Stomach (tissue), 19 donors: ENCODE data around the gene SPINK13. TPM values are rescaled to one million over a fixed set of nuclear protein-coding genes. Genes with fewer than 3 reads are reported as not detected.
A peak's percentile ranks its signal among the peaks of the same experiment; 100 is the strongest.

Source experiments
- DNase-seq, 2 donors: peaks; one replicate each; pipeline versions ENCODE4 v3.0.0 to v3.0.0-alpha.2; 2013 to 2019
- H3K27ac ChIP-seq, 5 donors: fragments of 200-600 bp in 4 of 5; sonication (generic) in 4 of 5; one replicate each; pipeline ENCODE4 v1.5.1; 2013 to 2019; ENCODE audit warnings: mild to moderate bottlenecking in 1 of 5, moderate library complexity in 1 of 5
- H3K27me3 ChIP-seq, 3 donors: fragments of 200-600 bp; sonication (generic); one replicate each; pipeline ENCODE4 v1.5.1; 2017 to 2019; ENCODE audit warnings: mixed run types in 1 of 3
- H3K36me3 ChIP-seq, 4 donors: fragments of 200-600 bp; sonication (generic); 1 replicate in 3 of 4; 2 replicates in 1 of 4; pipeline ENCODE4 v1.5.1; 2016 to 2019
- H3K4me1 ChIP-seq, 4 donors: fragments of 200-600 bp; sonication (generic); one replicate each; pipeline ENCODE4 v1.5.1; 2016 to 2019
- H3K4me3 ChIP-seq, 4 donors: fragments of 200-600 bp; sonication (generic) in 3 of 4; one replicate each; pipeline ENCODE4 v1.5.1; 2016 to 2019; ENCODE audit warnings: mild to moderate bottlenecking in 1 of 4
- H3K9me3 ChIP-seq, 4 donors: fragments of 200-600 bp; sonication (generic); one replicate each; pipeline ENCODE4 v1.5.1; 2016 to 2019
- EP300 ChIP-seq: sonication (generic); formaldehyde crosslinking; IDR thresholded peaks from one replicate; pipeline ENCODE4 v1.6.1; 2017; ENCODE audit warnings: antibody characterized with exemption
- POLR2A ChIP-seq, 4 donors: fragments of 450-650 bp; IDR thresholded peaks; one replicate each; pipeline ENCODE4 v1.6.1; 2016; ENCODE audit warnings: antibody characterized with exemption in 4 of 4, control low read depth in 2 of 4, mild to moderate bottlenecking in 1 of 4, moderate library complexity in 1 of 4
- POLR2AphosphoS5 ChIP-seq, 3 donors: sonication (generic); formaldehyde crosslinking; IDR thresholded peaks; one replicate each; pipeline ENCODE4 v1.6.1; 2016; ENCODE audit warnings: antibody characterized with exemption in 3 of 3
- WGBS, 5 donors: extraction: QIAGEN DNeasy Blood & Tissue Kit in 3 of 5; methylation state at CpG; one replicate each; pipeline versions ENCODE4 v1.1.5 to v1.1.7; 2013 to 2018; 5-methylcytosine and 5-hydroxymethylcytosine counted together
- intact Hi-C: fragments of 100-400 bp; cut with DNase I; formaldehyde crosslinking; loops from one replicate; pipeline ENCODE4 v1.15.1; 2023; ENCODE audit warnings: low total_unique reads
- long read RNA-seq, 10 donors: transcript quantifications; one replicate each; lab custom pipeline, GENCODE V29; 2026
- polyA plus RNA-seq, 3 donors: library from polyadenylated mRNA; stranded (reverse); fragments of 200-250 nt; gene quantifications; one replicate each; pipeline ENCODE4 v1.2.3, GENCODE V29; 2013
- total RNA-seq, 5 donors: library from RNA; depleted of rRNA; stranded (reverse); fragments of >200 nt; gene quantifications; one replicate each; pipeline versions ENCODE4 v1.1.0 to v1.2.3, GENCODE V29; 2014 to 2016
- TF ChIP-seq, protein P1 (sequence below), 7 experiments: fragments of 450-650 bp in 4 of 7; fragments of 200-600 bp in 3 of 7; sonication (generic) in 3 of 7; IDR thresholded peaks; one replicate each; pipeline ENCODE4 v1.5.1; 2016 to 2019; ENCODE audit warnings: antibody characterized with exemption in 7 of 7, control low read depth in 2 of 7, mild to moderate bottlenecking in 1 of 7
- donor health status: healthy with polysubstance abuse.
- donor health status: Bipolar disorder and iron deficiency.
- donor health status: healthy.

Gene SPINK13, protein sequence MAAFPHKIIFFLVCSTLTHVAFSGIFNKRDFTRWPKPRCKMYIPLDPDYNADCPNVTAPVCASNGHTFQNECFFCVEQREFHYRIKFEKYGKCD
- 1 to 10 TPM in 1 of 5 donors, not detected in 4; 1.5 TPM for total RNA-seq
- 1 to 10 TPM in 2 of 3 donors, not detected in 1; 1.4 to 9.3 TPM for polyA plus RNA-seq
- long read RNA-seq, donor 1 = 0 reads
- long read RNA-seq, donor 2 = 0 reads
- long read RNA-seq, donor 3 = 0 reads
- long read RNA-seq, donor 4 = 0 reads
- long read RNA-seq, donor 5, partial matches to known transcripts = 0 of 1 reads
- long read RNA-seq, donor 5, other reads (novel, unspliced or antisense) = 0 of 1 reads
- long read RNA-seq, donor 6 = 0 reads
- long read RNA-seq, donor 7 = 0 reads
- long read RNA-seq, donor 8 = 0 reads
- long read RNA-seq, donor 9 = 0 reads
- long read RNA-seq, donor 10 = 0 reads

DNA sequence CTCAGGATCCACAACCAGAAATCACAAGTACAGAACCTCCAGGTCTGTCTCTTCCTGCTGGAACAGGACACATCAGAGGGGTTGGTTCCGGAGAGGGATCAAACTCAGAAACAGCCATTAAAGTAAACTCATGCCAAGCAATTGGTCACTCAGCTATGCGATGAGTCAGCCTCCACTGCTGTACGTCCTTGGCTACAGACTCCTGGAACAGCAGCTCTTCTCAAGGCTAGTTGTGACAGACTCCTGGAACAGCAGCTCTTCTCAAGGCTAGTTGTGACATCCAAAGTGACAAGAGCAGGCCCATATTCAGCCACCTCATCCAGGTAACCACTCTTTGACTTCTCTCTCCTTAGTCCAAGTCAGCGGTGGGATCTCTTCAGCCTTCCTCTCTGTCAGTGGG is at the start of gene SPINK13:
TSS of gene SPINK13 (plus strand) at position 229 of the 400 bp plus-strand sequence. CDS start 1,279 bp downstream, outside the sequence.
- Histone ChIP-seq H3K27ac (no peak within 1 kb of the TSS), H3K36me3 (no peaks in the 10 kb centered on the region), H3K4me3 (no peak within 1 kb of the TSS), H3K9me3 (peaks cover 0 to 5% (median 1%) of the 10 kb centered on the region in 4 donors), H3K4me1 (no peaks in the 10 kb centered on the region), H3K27me3 (no peaks in the 10 kb centered on the region)
- intact Hi-C loops = no loop called here
- 55 to 79% (median 70%) methylated on average over 4 of the region's 4 CpGs for WGBS, 5 donors
- DNase-seq = peak; percentile 25 to 37
- TF ChIP-seq, protein P1, sequence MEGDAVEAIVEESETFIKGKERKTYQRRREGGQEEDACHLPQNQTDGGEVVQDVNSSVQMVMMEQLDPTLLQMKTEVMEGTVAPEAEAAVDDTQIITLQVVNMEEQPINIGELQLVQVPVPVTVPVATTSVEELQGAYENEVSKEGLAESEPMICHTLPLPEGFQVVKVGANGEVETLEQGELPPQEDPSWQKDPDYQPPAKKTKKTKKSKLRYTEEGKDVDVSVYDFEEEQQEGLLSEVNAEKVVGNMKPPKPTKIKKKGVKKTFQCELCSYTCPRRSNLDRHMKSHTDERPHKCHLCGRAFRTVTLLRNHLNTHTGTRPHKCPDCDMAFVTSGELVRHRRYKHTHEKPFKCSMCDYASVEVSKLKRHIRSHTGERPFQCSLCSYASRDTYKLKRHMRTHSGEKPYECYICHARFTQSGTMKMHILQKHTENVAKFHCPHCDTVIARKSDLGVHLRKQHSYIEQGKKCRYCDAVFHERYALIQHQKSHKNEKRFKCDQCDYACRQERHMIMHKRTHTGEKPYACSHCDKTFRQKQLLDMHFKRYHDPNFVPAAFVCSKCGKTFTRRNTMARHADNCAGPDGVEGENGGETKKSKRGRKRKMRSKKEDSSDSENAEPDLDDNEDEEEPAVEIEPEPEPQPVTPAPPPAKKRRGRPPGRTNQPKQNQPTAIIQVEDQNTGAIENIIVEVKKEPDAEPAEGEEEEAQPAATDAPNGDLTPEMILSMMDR (IDR thresholded peaks at IDR 0.05) = no peak
- TF ChIP-seq EP300 = no peak
- TF ChIP-seq POLR2A (IDR thresholded peaks at IDR 0.05) = no peak
- no peak for TF ChIP-seq POLR2AphosphoS5 (IDR thresholded peaks at IDR 0.05)

DNA sequence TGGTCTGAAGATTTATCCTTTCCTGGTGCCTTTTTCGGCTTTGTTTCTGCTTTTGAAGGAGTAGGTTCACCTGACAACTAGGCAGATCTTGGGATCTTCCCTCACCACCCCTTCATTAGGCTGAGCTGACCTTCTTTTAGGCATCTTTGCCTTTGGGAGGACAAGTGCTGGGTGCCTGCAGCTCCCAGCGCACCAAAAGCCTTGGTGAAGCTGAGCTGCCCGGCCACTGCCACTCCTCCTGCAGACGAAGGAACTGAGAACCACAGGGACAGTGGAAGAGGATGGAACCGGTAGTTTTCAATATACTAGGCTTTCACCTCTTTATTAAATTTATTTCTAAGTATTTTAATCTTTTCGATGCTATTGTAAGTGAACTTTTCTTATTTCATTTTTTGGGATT is 47.1 kb upstream of the SPINK13 start:
- Histone ChIP-seq H3K4me1 (no peaks in the 10 kb centered on the region), H3K36me3 (no peaks in the 10 kb centered on the region), H3K27me3 (no peaks in the 10 kb centered on the region), H3K9me3 (no peaks in the 10 kb centered on the region), H3K4me3 (no peak overlapping the region), H3K27ac (no peak overlapping the region)
- 81 to 92% (median 86%) methylated on average over 6 of the region's 6 CpGs for WGBS, 5 donors
- intact Hi-C loops = no loop called here
- no peak for DNase-seq
- TF ChIP-seq, protein P1 (IDR thresholded peaks at IDR 0.05) = no peak
- TF ChIP-seq POLR2AphosphoS5 (IDR thresholded peaks at IDR 0.05) = no peak
- TF ChIP-seq POLR2A (IDR thresholded peaks at IDR 0.05) = no peak
- TF ChIP-seq EP300 = no peak

- H3K4me1 ChIP-seq = no peaks in the 10 kb centered on the region
- WGBS, 5 donors = 68 to 88% (median 80%) methylated on average over 2 of the region's 2 CpGs
- no peaks in the 10 kb centered on the region for H3K27me3 ChIP-seq
- intact Hi-C loops = no loop called here
- no peaks in the 10 kb centered on the region for H3K36me3 ChIP-seq
- H3K9me3 ChIP-seq = no peaks in the 10 kb centered on the region
- H3K27ac ChIP-seq = no peak overlapping the region
- TF ChIP-seq POLR2AphosphoS5 (IDR thresholded peaks at IDR 0.05) (no peak), POLR2A (IDR thresholded peaks at IDR 0.05) (no peak), EP300 (no peak)
- TF ChIP-seq, protein P1 (IDR thresholded peaks at IDR 0.05) = no peak
- H3K4me3 ChIP-seq = no peak overlapping the region
- no peak for DNase-seq
Measured at GRCh38 chr5:148224117-148224742, 44.4 kb upstream of the SPINK13 start.

GRCh38 chr5:148228392-148228984 is 40.1 kb upstream of the SPINK13 start:
- no peaks in the 10 kb centered on the region for H3K36me3 ChIP-seq
- TF ChIP-seq, protein P1 (IDR thresholded peaks at IDR 0.05) = no peak
- TF ChIP-seq POLR2A (IDR thresholded peaks at IDR 0.05) = no peak
- TF ChIP-seq EP300 = no peak
- no peak for TF ChIP-seq POLR2AphosphoS5 (IDR thresholded peaks at IDR 0.05)
- no peak overlapping the region for H3K27ac ChIP-seq
- no peak for DNase-seq
- 88 to 99% (median 95%) methylated on average over 3 of the region's 3 CpGs for WGBS, 5 donors
- no peak overlapping the region for H3K4me3 ChIP-seq
- intact Hi-C loops = no loop called here
- no peaks in the 10 kb centered on the region for H3K9me3 ChIP-seq
- H3K4me1 ChIP-seq = no peaks in the 10 kb centered on the region
- H3K27me3 ChIP-seq = no peaks in the 10 kb centered on the region
